ENCODE data around the gene CACNA2D4.

CACNA2D4 gene

GRCh38 chr12:1916371-1917171, 1.9 kb downstream of the CACNA2D4 start:
- TF ChIP-seq CTCF (IDR thresholded peaks at IDR 0.05; ENCODE audit: low read depth, low read length, missing control alignments) = no peak
- DNase-seq (ENCODE audit: low read depth) = no peak
- in situ Hi-C loops (cut with HindIII; ENCODE audit: low sequenced_read_pairs) = no loop called here
- no peak overlapping the region for H3K4me3 ChIP-seq (ENCODE audit: low read depth, low read length)

- no peak overlapping the region for H3K4me3 ChIP-seq (ENCODE audit: low read depth, low read length)
- DNase-seq (ENCODE audit: low read depth) = no peak
- in situ Hi-C loops (cut with HindIII; ENCODE audit: low sequenced_read_pairs) = no loop called here
- no peak for TF ChIP-seq CTCF (IDR thresholded peaks at IDR 0.05; ENCODE audit: low read depth, low read length, missing control alignments)
Observed at GRCh38 chr12:1915082-1915968, 3.1 kb downstream of the CACNA2D4 start.

GRCh38 chr12:1914114-1914911, 4.1 kb downstream of the CACNA2D4 start:
- DNase-seq (ENCODE audit: low read depth) = no peak
- H3K4me3 ChIP-seq (ENCODE audit: low read depth, low read length) = no peak overlapping the region
- no peak for TF ChIP-seq CTCF (IDR thresholded peaks at IDR 0.05; ENCODE audit: low read depth, low read length, missing control alignments)
- in situ Hi-C loops (cut with HindIII; ENCODE audit: low sequenced_read_pairs) = no loop called here

GRCh38 chr12:1913377-1914113, 4.9 kb downstream of the CACNA2D4 start:
- TF ChIP-seq CTCF (IDR thresholded peaks at IDR 0.05; ENCODE audit: low read depth, low read length, missing control alignments) = no peak
- H3K4me3 ChIP-seq (ENCODE audit: low read depth, low read length) = no peak overlapping the region
- in situ Hi-C loops (cut with HindIII; ENCODE audit: low sequenced_read_pairs) = no loop called here
- no peak for DNase-seq (ENCODE audit: low read depth)

GRCh38 chr12:1912580-1913376, 5.7 kb downstream of the CACNA2D4 start:
- H3K4me3 ChIP-seq (ENCODE audit: low read depth, low read length) = no peak overlapping the region
- no peak for TF ChIP-seq CTCF (IDR thresholded peaks at IDR 0.05; ENCODE audit: low read depth, low read length, missing control alignments)
- in situ Hi-C loops (cut with HindIII; ENCODE audit: low sequenced_read_pairs) = no loop called here
- no peak for DNase-seq (ENCODE audit: low read depth)

Data from astrocyte of the cerebellum (primary cell).